Measurements from ENCODE around the gene MRPL51.

MRPL51 gene

GRCh38 chr12:6530576-6531260 is 37.7 kb upstream of the MRPL51 start:
- H3K27ac ChIP-seq = no peak overlapping the region
- TF ChIP-seq CTCF (IDR thresholded peaks at IDR 0.05) = no peak
- no peak for DNase-seq (ENCODE audit: low spot score)
- H3K4me3 ChIP-seq = no peak overlapping the region

GRCh38 chr12:6529291-6529737 is 36.3 kb upstream of the MRPL51 start:
- Histone ChIP-seq H3K4me3 (no peak overlapping the region), H3K27ac (no peak overlapping the region)
- no peak for DNase-seq (ENCODE audit: low spot score)
- no peak for TF ChIP-seq CTCF (IDR thresholded peaks at IDR 0.05)

- no peak overlapping the region for H3K27ac ChIP-seq
- TF ChIP-seq CTCF (IDR thresholded peaks at IDR 0.05) = no peak
- H3K4me3 ChIP-seq = no peak overlapping the region
- DNase-seq (ENCODE audit: low spot score) = no peak
Observed at GRCh38 chr12:6528539-6529235, 35.6 kb upstream of the MRPL51 start.

GRCh38 chr12:6527711-6528110 is 34.6 kb upstream of the MRPL51 start:
- TF ChIP-seq CTCF (IDR thresholded peaks at IDR 0.05) = no peak
- no peak overlapping the region for H3K27ac ChIP-seq
- H3K4me3 ChIP-seq = no peak overlapping the region
- no peak for DNase-seq (ENCODE audit: low spot score)

GRCh38 chr12:6526766-6527525 is 33.9 kb upstream of the MRPL51 start:
- TF ChIP-seq CTCF (IDR thresholded peaks at IDR 0.05) = no peak
- DNase-seq (ENCODE audit: low spot score) = no peak
- H3K4me3 ChIP-seq = no peak overlapping the region
- no peak overlapping the region for H3K27ac ChIP-seq

GRCh38 chr12:6526201-6526600 is 33.1 kb upstream of the MRPL51 start:
- no peak overlapping the region for H3K27ac ChIP-seq
- no peak overlapping the region for H3K4me3 ChIP-seq
- TF ChIP-seq CTCF (IDR thresholded peaks at IDR 0.05) = no peak
- DNase-seq (ENCODE audit: low spot score) = no peak

Measured in coronary artery (tissue), 2 donors.